Gastroesophageal sphincter (tissue), 3 donors: ENCODE measurements around the gene TST.

Experiments
- CTCF ChIP-seq, 4 experiments: fragments of 200-600 bp in 2 of 4; fragments of 450-650 bp in 2 of 4; sonication (generic) in 1 of 4; IDR thresholded peaks; one replicate each; pipeline ENCODE4 v1.5.1; 2017 to 2019; ENCODE audit warnings: antibody characterized with exemption in 4 of 4, mild to moderate bottlenecking in 2 of 4, moderate library complexity in 2 of 4
- EP300 ChIP-seq: sonication (generic); formaldehyde crosslinking; IDR thresholded peaks from one replicate; pipeline ENCODE4 v1.6.1; 2017; ENCODE audit warnings: antibody characterized with exemption, mild to moderate bottlenecking
- POLR2A ChIP-seq, 2 donors: fragments of 450-650 bp; IDR thresholded peaks; one replicate each; pipeline ENCODE4 v1.6.1; 2017; ENCODE audit warnings: antibody characterized with exemption in 2 of 2, mild to moderate bottlenecking in 2 of 2, moderate library complexity in 1 of 2
- POLR2AphosphoS5 ChIP-seq: sonication (generic); formaldehyde crosslinking; IDR thresholded peaks from one replicate; pipeline ENCODE4 v1.6.1; 2017; ENCODE audit warnings: antibody characterized with exemption

GRCh38 chr22:36966851-36967540 lies 52.3 kb downstream of the TST start:
- TF ChIP-seq CTCF (IDR thresholded peaks at IDR 0.05) (no peak), EP300 (no peak), POLR2A (IDR thresholded peaks at IDR 0.05) (no peak), POLR2AphosphoS5 (no peak)
